ENCODE measurements around the gene RIT2.
"Not testable (repeated sequence)": the region's sequence is repeated elsewhere in the genome, so short reads cannot be mapped to it uniquely, and the experiment has no call there.

The RIT2 gene

GRCh38 chr18:42824178-42824577, 291.3 kb downstream of the RIT2 start:
- Histone ChIP-seq H3K4me2 (ENCODE audit: low read length) (no peak overlapping the region), H3K9me3 (replicated peaks; ENCODE audit: low read length) (no peaks in the 10 kb centered on the region), H3K4me3 (ENCODE audit: low read length) (no peak overlapping the region), H3K4me1 (ENCODE audit: control insufficient read depth, insufficient read depth, low read length) (no peaks in the 10 kb centered on the region), H3K36me3 (ENCODE audit: insufficient read depth, low read length) (no peaks in the 10 kb centered on the region), H3K9ac (ENCODE audit: low read depth, low read length) (no peak overlapping the region), H3K27me3 (ENCODE audit: control insufficient read depth, insufficient read depth, low read length) (no peaks in the 10 kb centered on the region)

GRCh38 chr18:42822711-42823110, 292.8 kb downstream of the RIT2 start:
- no peaks in the 10 kb centered on the region for H3K4me1 ChIP-seq (ENCODE audit: control insufficient read depth, insufficient read depth, low read length)

GRCh38 chr18:42821492-42821891, 294.0 kb downstream of the RIT2 start:
- no peaks in the 10 kb centered on the region for H3K9me3 ChIP-seq (replicated peaks; ENCODE audit: low read length)
- H3K9ac ChIP-seq (ENCODE audit: low read depth, low read length): no peak overlapping the region
- no peaks in the 10 kb centered on the region for H3K4me1 ChIP-seq (ENCODE audit: control insufficient read depth, insufficient read depth, low read length)
- H3K36me3 ChIP-seq (ENCODE audit: insufficient read depth, low read length): no peaks in the 10 kb centered on the region
- no peaks in the 10 kb centered on the region for H3K27me3 ChIP-seq (ENCODE audit: control insufficient read depth, insufficient read depth, low read length)
- no peak overlapping the region for H3K4me2 ChIP-seq (ENCODE audit: low read length)
- H3K4me3 ChIP-seq (ENCODE audit: low read length): no peak overlapping the region

More at GRCh38 chr18:42822711-42823110, 292.8 kb downstream of the RIT2 start:
- H3K27me3 ChIP-seq (ENCODE audit: control insufficient read depth, insufficient read depth, low read length): no peaks in the 10 kb centered on the region
- H3K4me2 ChIP-seq (ENCODE audit: low read length): no peak overlapping the region
- H3K9me3 ChIP-seq (replicated peaks; ENCODE audit: low read length): no peaks in the 10 kb centered on the region
- H3K36me3 ChIP-seq (ENCODE audit: insufficient read depth, low read length): no peaks in the 10 kb centered on the region
- H3K9ac ChIP-seq (ENCODE audit: low read depth, low read length): no peak overlapping the region
- no peak overlapping the region for H3K4me3 ChIP-seq (ENCODE audit: low read length)

GRCh38 chr18:42814618-42815017, 300.9 kb downstream of the RIT2 start:
- Histone ChIP-seq H3K27me3 (ENCODE audit: control insufficient read depth, insufficient read depth, low read length) (no peaks in the 10 kb centered on the region), H3K9ac (ENCODE audit: low read depth, low read length) (no peak overlapping the region), H3K4me2 (ENCODE audit: low read length) (no peak overlapping the region), H3K4me1 (ENCODE audit: control insufficient read depth, insufficient read depth, low read length) (no peaks in the 10 kb centered on the region), H3K4me3 (ENCODE audit: low read length) (no peak overlapping the region), H3K36me3 (ENCODE audit: insufficient read depth, low read length) (no peaks in the 10 kb centered on the region), H3K9me3 (replicated peaks; ENCODE audit: low read length) (no peaks in the 10 kb centered on the region)

GRCh38 chr18:42814184-42814583, 301.3 kb downstream of the RIT2 start:
- Histone ChIP-seq H3K4me3 (ENCODE audit: low read length) (no peak overlapping the region), H3K4me1 (ENCODE audit: control insufficient read depth, insufficient read depth, low read length) (no peaks in the 10 kb centered on the region), H3K4me2 (ENCODE audit: low read length) (no peak overlapping the region)

GRCh38 chr18:42813570-42813969, 301.9 kb downstream of the RIT2 start:
- Histone ChIP-seq H3K27me3 (ENCODE audit: control insufficient read depth, insufficient read depth, low read length) (no peaks in the 10 kb centered on the region), H3K4me1 (ENCODE audit: control insufficient read depth, insufficient read depth, low read length) (no peaks in the 10 kb centered on the region), H3K4me3 (ENCODE audit: low read length) (no peak overlapping the region), H3K4me2 (ENCODE audit: low read length) (no peak overlapping the region), H3K36me3 (ENCODE audit: insufficient read depth, low read length) (no peaks in the 10 kb centered on the region), H3K9me3 (replicated peaks; ENCODE audit: low read length) (no peaks in the 10 kb centered on the region), H3K9ac (ENCODE audit: low read depth, low read length) (no peak overlapping the region)

More at GRCh38 chr18:42814184-42814583, 301.3 kb downstream of the RIT2 start:
- no peaks in the 10 kb centered on the region for H3K27me3 ChIP-seq (ENCODE audit: control insufficient read depth, insufficient read depth, low read length)
- H3K36me3 ChIP-seq (ENCODE audit: insufficient read depth, low read length): no peaks in the 10 kb centered on the region
- no peaks in the 10 kb centered on the region for H3K9me3 ChIP-seq (replicated peaks; ENCODE audit: low read length)
- no peak overlapping the region for H3K9ac ChIP-seq (ENCODE audit: low read depth, low read length)

- Histone ChIP-seq H3K4me3 (ENCODE audit: low read length) (no peak overlapping the region), H3K4me2 (ENCODE audit: low read length) (no peak overlapping the region), H3K9me3 (replicated peaks; ENCODE audit: low read length) (no peaks in the 10 kb centered on the region), H3K36me3 (ENCODE audit: insufficient read depth, low read length) (no peaks in the 10 kb centered on the region), H3K4me1 (ENCODE audit: control insufficient read depth, insufficient read depth, low read length) (no peaks in the 10 kb centered on the region), H3K9ac (ENCODE audit: low read depth, low read length) (no peak overlapping the region), H3K27me3 (ENCODE audit: control insufficient read depth, insufficient read depth, low read length) (no peaks in the 10 kb centered on the region)
Observed at GRCh38 chr18:42807887-42808286, 307.6 kb downstream of the RIT2 start.

- H3K4me3 ChIP-seq (ENCODE audit: low read length): no peak overlapping the region
- H3K9ac ChIP-seq (ENCODE audit: low read depth, low read length): no peak overlapping the region
- no peak overlapping the region for H3K4me2 ChIP-seq (ENCODE audit: low read length)
- H3K9me3 ChIP-seq (replicated peaks; ENCODE audit: low read length): no peaks in the 10 kb centered on the region
- H3K27me3 ChIP-seq (ENCODE audit: control insufficient read depth, insufficient read depth, low read length): no peaks in the 10 kb centered on the region
- no peaks in the 10 kb centered on the region for H3K36me3 ChIP-seq (ENCODE audit: insufficient read depth, low read length)
- H3K4me1 ChIP-seq (ENCODE audit: control insufficient read depth, insufficient read depth, low read length): no peaks in the 10 kb centered on the region
Observed at GRCh38 chr18:42801706-42802105, 313.8 kb downstream of the RIT2 start.

- Histone ChIP-seq H3K9me3 (replicated peaks; ENCODE audit: low read length) (no peaks in the 10 kb centered on the region), H3K36me3 (ENCODE audit: insufficient read depth, low read length) (no peaks in the 10 kb centered on the region), H3K4me2 (ENCODE audit: low read length) (no peak overlapping the region), H3K4me1 (ENCODE audit: control insufficient read depth, insufficient read depth, low read length) (no peaks in the 10 kb centered on the region), H3K4me3 (ENCODE audit: low read length) (no peak overlapping the region), H3K9ac (ENCODE audit: low read depth, low read length) (no peak overlapping the region), H3K27me3 (ENCODE audit: control insufficient read depth, insufficient read depth, low read length) (no peaks in the 10 kb centered on the region)
Observed at GRCh38 chr18:42798606-42799170, 316.8 kb downstream of the RIT2 start.

GRCh38 chr18:42795213-42795789, 320.2 kb downstream of the RIT2 start:
- H3K9me3 ChIP-seq (replicated peaks; ENCODE audit: low read length); H3K4me1 ChIP-seq (ENCODE audit: control insufficient read depth, insufficient read depth, low read length); H3K4me3 ChIP-seq (ENCODE audit: low read length); H3K27me3 ChIP-seq (ENCODE audit: control insufficient read depth, insufficient read depth, low read length); H3K9ac ChIP-seq (ENCODE audit: low read depth, low read length); H3K4me2 ChIP-seq (ENCODE audit: low read length); H3K36me3 ChIP-seq (ENCODE audit: insufficient read depth, low read length): not testable (repeated sequence)

GRCh38 chr18:42792731-42793130, 322.8 kb downstream of the RIT2 start:
- Histone ChIP-seq H3K9ac (ENCODE audit: low read depth, low read length) (no peak overlapping the region), H3K9me3 (replicated peaks; ENCODE audit: low read length) (no peaks in the 10 kb centered on the region), H3K4me3 (ENCODE audit: low read length) (no peak overlapping the region), H3K4me1 (ENCODE audit: control insufficient read depth, insufficient read depth, low read length) (no peaks in the 10 kb centered on the region), H3K36me3 (ENCODE audit: insufficient read depth, low read length) (no peaks in the 10 kb centered on the region), H3K27me3 (ENCODE audit: control insufficient read depth, insufficient read depth, low read length) (no peaks in the 10 kb centered on the region), H3K4me2 (ENCODE audit: low read length) (no peak overlapping the region)

GRCh38 chr18:42784632-42785031, 330.9 kb downstream of the RIT2 start:
- Histone ChIP-seq H3K27me3 (ENCODE audit: control insufficient read depth, insufficient read depth, low read length) (no peaks in the 10 kb centered on the region), H3K4me1 (ENCODE audit: control insufficient read depth, insufficient read depth, low read length) (no peaks in the 10 kb centered on the region), H3K9ac (ENCODE audit: low read depth, low read length) (no peak overlapping the region), H3K36me3 (ENCODE audit: insufficient read depth, low read length) (no peaks in the 10 kb centered on the region), H3K4me3 (ENCODE audit: low read length) (no peak overlapping the region), H3K9me3 (replicated peaks; ENCODE audit: low read length) (no peaks in the 10 kb centered on the region), H3K4me2 (ENCODE audit: low read length) (no peak overlapping the region)
